ENCODE data around the gene PNMA6E. TPM values are rescaled to one million over a fixed set of nuclear protein-coding genes. Genes with fewer than 3 reads are reported as not detected.
A peak's percentile ranks its signal among the peaks of the same experiment; 100 is the strongest.

Gene PNMA6E
- not detected in 2 replicates for total RNA-seq (2014; rRNA removed; shearing (Covaris generic))
- not detected in 2 replicates for polyA plus RNA-seq (2016; fragmentation: Nextera tagmentation; extraction: Ambion mirVana)
- long read RNA-seq: 0 reads

GRCh38 chrX:153401133-153401764, at the start of gene PNMA6E:
PNMA6E (minus strand) TSS chrX:153401350; CDS start chrX:153398849, 2,501 bp downstream.
- Histone ChIP-seq H2AFZ (no peak within 1 kb of the TSS), H3K36me3 (ENCODE audit: insufficient read depth) (no peaks in the 10 kb centered on the region), H3K4me2 (no peak within 1 kb of the TSS), H3F3A (replicated peaks; ENCODE audit: low read depth) (no peaks in the 10 kb centered on the region), H3K4me3 (no peak within 1 kb of the TSS), H3K9me2 (ENCODE audit: insufficient read depth) (no peaks in the 10 kb centered on the region), H3K27me3 (ENCODE audit: insufficient read depth) (no peaks in the 10 kb centered on the region), H3K79me2 (replicated peaks; ENCODE audit: insufficient read depth) (no peaks in the 10 kb centered on the region), H3K27ac (ENCODE audit: low read depth) (no peak within 1 kb of the TSS), H4K20me1 (replicated peaks; ENCODE audit: insufficient read depth) (no peaks in the 10 kb centered on the region), H3K4me1 (ENCODE audit: insufficient read depth) (no peaks in the 10 kb centered on the region)
- H3K4me1 Mint-ChIP-seq: peaks cover 2% of the 10 kb centered on the region; the same call in 1 of the 3 replicates
- ATAC-seq (no peak), DNase-seq (ENCODE audit: low spot score) (peak; percentile 22)
- peaks cover 3% of the 10 kb centered on the region for H3K27me3 Mint-ChIP-seq (ENCODE audit: insufficient read depth, low read depth, poor library complexity)
- H3K9me3 Mint-ChIP-seq: no peaks in the 10 kb centered on the region; the same call in 1 of the 3 replicates
- H3K27ac Mint-ChIP-seq: no peak within 1 kb of the TSS
- no peak within 1 kb of the TSS for H3K4me3 Mint-ChIP-seq
- TF ChIP-seq POLR2AphosphoS5 (IDR thresholded peaks at IDR 0.05; ENCODE audit: low read depth) (no peak), ZNF114 (CRISPR knock-in tag; IDR thresholded peaks at IDR 0.05) (no peak)
- H3K36me3 Mint-ChIP-seq (ENCODE audit: low read depth): no peaks in the 10 kb centered on the region

- ATAC-seq (no peak), DNase-seq (ENCODE audit: low spot score) (no peak)
- H3K4me3 Mint-ChIP-seq: no peak overlapping the region
- no peaks in the 10 kb centered on the region for H4K20me1 ChIP-seq (replicated peaks; ENCODE audit: insufficient read depth)
- no peak overlapping the region for H2AFZ ChIP-seq
- H3K9me3 Mint-ChIP-seq: no peaks in the 10 kb centered on the region
- H3K27me3 ChIP-seq (ENCODE audit: insufficient read depth): no peaks in the 10 kb centered on the region
- H3K27ac ChIP-seq (ENCODE audit: low read depth): no peak overlapping the region
- H3K4me3 ChIP-seq: no peak overlapping the region
- no peak overlapping the region for H3K27ac Mint-ChIP-seq
- H3K27me3 Mint-ChIP-seq (ENCODE audit: insufficient read depth, low read depth, poor library complexity): peaks cover 1% of the 10 kb centered on the region
- H3K36me3 Mint-ChIP-seq (ENCODE audit: low read depth): no peaks in the 10 kb centered on the region
- no peak for TF ChIP-seq NANOG (IDR thresholded peaks at IDR 0.05; ENCODE audit: borderline replicate concordance)
- no peak for TF ChIP-seq JUNB (IDR thresholded peaks at IDR 0.05; ENCODE audit: unreplicated experiment)
- no peak for TF ChIP-seq CTCF (conservative IDR thresholded peaks at IDR 0.05; ENCODE audit: low read depth in 2 of 2)
- no peak for TF ChIP-seq ETS1 (IDR thresholded peaks at IDR 0.05)
- no peaks in the 10 kb centered on the region for H3K36me3 ChIP-seq (ENCODE audit: insufficient read depth)
- no peaks in the 10 kb centered on the region for H3K9me2 ChIP-seq (ENCODE audit: insufficient read depth)
- no peaks in the 10 kb centered on the region for H3K4me1 Mint-ChIP-seq
- no peaks in the 10 kb centered on the region for H3K4me1 ChIP-seq (ENCODE audit: insufficient read depth)
- no peaks in the 10 kb centered on the region for H3K79me2 ChIP-seq (replicated peaks; ENCODE audit: insufficient read depth)
- H3K4me2 ChIP-seq: no peak overlapping the region
- no peaks in the 10 kb centered on the region for H3F3A ChIP-seq (replicated peaks; ENCODE audit: low read depth)
These were observed 49.8 kb upstream of the PNMA6E start for GRCh38 chrX:153450949-153451277.
